Endothelial cell of umbilical vein (primary cell): ENCODE data around the gene CSMD2. TPM values are rescaled to one million over a fixed set of nuclear protein-coding genes. Genes with fewer than 3 reads are reported as not detected.

Experiments
- BruUV-seq: library from RNA; stranded (reverse); fragments of 400-500 nt; replicated peaks from 2 replicates; lab custom pipeline; 2021; lab: Mats Ljungman, UMichigan
- CTCF ChIA-PET: fragments of 300-600, 350-600 bp; sonication (Branson Sonifier 250); formaldehyde crosslinking; loops from one replicate; lab custom pipeline; 2021; ENCODE audit warnings: antibody characterized with exemption, inconsistent platforms; lab: Charles Lee
- POLR2A ChIA-PET: fragments of 300-600, 350-600 bp; sonication (Branson Sonifier 250); formaldehyde crosslinking; loops from one replicate; lab custom pipeline; 2021; ENCODE audit warnings: antibody characterized with exemption, inconsistent platforms; lab: Charles Lee
- DNase-seq: peaks from one replicate; pipeline ENCODE4 v3.0.0-alpha.2; 2011; ENCODE audit warnings: low read depth, low spot score
- FAIRE-seq: peaks from 2 replicates; lab custom pipeline; 2011; peaks lifted over from hg19 to GRCh38; lab: Jason Lieb, UNC
- H2AFZ ChIP-seq: 2 replicates; pipeline ENCODE4 v1.6.0; 2012; ENCODE audit warnings: low read depth, low read length, control low read depth, inconsistent platforms
- H3K27ac ChIP-seq: 2 replicates; pipeline ENCODE4 v1.5.1; 2011; ENCODE audit warnings: low read depth, mild to moderate bottlenecking, control low read depth, low read length, moderate library complexity; ENCODE audit not compliant: insufficient read depth
- H3K27me3 ChIP-seq, 2 experiments: 2 replicates each; pipeline versions ENCODE4 v1.6.0 to v1.6.1; 2011; ENCODE audit warnings: low read length in 2 of 2, mixed read lengths in 1 of 2; ENCODE audit not compliant: control insufficient read depth in 2 of 2, insufficient read depth in 2 of 2
- H3K36me3 ChIP-seq, 2 experiments: 2 replicates in 1 of 2; 3 replicates in 1 of 2; pipeline ENCODE4 v1.5.1; 2011; ENCODE audit warnings: low read length in 2 of 2, mild to moderate bottlenecking in 1 of 2, moderate library complexity in 1 of 2; ENCODE audit not compliant: control insufficient read depth in 2 of 2, insufficient read depth in 2 of 2; ENCODE audit errors: extremely low read depth in 1 of 2
- H3K4me1 ChIP-seq: 3 replicates; pipeline ENCODE4 v1.5.1; 2011; ENCODE audit warnings: mild to moderate bottlenecking, low read length; ENCODE audit not compliant: control insufficient read depth, insufficient read depth; ENCODE audit errors: extremely low read depth
- H3K4me2 ChIP-seq: 2 replicates; pipeline ENCODE4 v1.6.1; 2011; ENCODE audit warnings: low read length, control low read depth, mixed read lengths; ENCODE audit not compliant: insufficient read depth
- H3K4me3 ChIP-seq, 3 experiments: fragments of 200-600 bp in 1 of 3; sonication (generic), shearing (Covaris generic) in 1 of 3; replicated peaks in 1 of 3; 2 replicates each; pipeline ENCODE4 v1.5.1; 2011 to 2016; ENCODE audit warnings: control low read depth in 3 of 3, low read length in 3 of 3, mild to moderate bottlenecking in 2 of 3, inconsistent platforms in 1 of 3, low read depth in 1 of 3, moderate library complexity in 1 of 3; ENCODE audit not compliant: insufficient read depth in 1 of 3
- H3K79me2 ChIP-seq: 2 replicates; pipeline ENCODE4 v1.6.0; 2012; ENCODE audit warnings: low read length, inconsistent platforms; ENCODE audit not compliant: control insufficient read depth, insufficient read depth
- H3K9ac ChIP-seq: replicated peaks from 2 replicates; pipeline ENCODE3; 2011; ENCODE audit warnings: low read length, control low read depth; ENCODE audit not compliant: insufficient read depth; ENCODE audit errors: extremely low read depth
- H3K9me1 ChIP-seq: replicated peaks from 3 replicates; pipeline ENCODE4 v1.6.0; 2011; ENCODE audit warnings: mild to moderate bottlenecking, low read length; ENCODE audit not compliant: control insufficient read depth, insufficient read depth; ENCODE audit errors: extremely low read depth
- H3K9me3 ChIP-seq: replicated peaks from 2 replicates; pipeline ENCODE4 v1.5.1; 2012; ENCODE audit warnings: low read length, inconsistent platforms; ENCODE audit not compliant: control insufficient read depth, insufficient read depth
- H4K20me1 ChIP-seq: replicated peaks from 2 replicates; pipeline ENCODE3; 2011; ENCODE audit warnings: mild to moderate bottlenecking, low read length; ENCODE audit not compliant: control insufficient read depth, insufficient read depth; ENCODE audit errors: extremely low read depth
- EZH2 ChIP-seq: IDR thresholded peaks from 2 replicates; pipeline ENCODE4 v1.6.1; 2012; ENCODE audit warnings: borderline replicate concordance, low read depth, mild to moderate bottlenecking, moderate library complexity, low read length, inconsistent platforms; ENCODE audit not compliant: severe bottlenecking
- FOS ChIP-seq: IDR thresholded peaks from 2 replicates; pipeline ENCODE4 v1.6.1; 2011; ENCODE audit warnings: mild to moderate bottlenecking, low read length, moderate library complexity, borderline replicate concordance; ENCODE audit not compliant: insufficient read depth
- GATA2 ChIP-seq: IDR thresholded peaks from 2 replicates; pipeline ENCODE4 v1.7.0; 2011; ENCODE audit warnings: low read depth, mild to moderate bottlenecking, moderate library complexity, mixed read lengths, low read length; ENCODE audit not compliant: insufficient read length, insufficient read depth
- JUN ChIP-seq: IDR thresholded peaks from 2 replicates; pipeline ENCODE4 v1.6.1; 2011; ENCODE audit warnings: borderline replicate concordance, low read depth; ENCODE audit not compliant: insufficient read length, insufficient read depth
- MAX ChIP-seq: IDR thresholded peaks from 2 replicates; pipeline ENCODE4 v1.6.1; 2011; ENCODE audit not compliant: insufficient read depth, insufficient read length
- MYC ChIP-seq: IDR thresholded peaks from one replicate; pipeline ENCODE4 v1.6.1; 2011; ENCODE audit warnings: mild to moderate bottlenecking, low read depth, low read length
- POLR2A ChIP-seq: IDR thresholded peaks from 2 replicates; pipeline ENCODE4 v1.6.1; 2012; ENCODE audit warnings: low read depth, mild to moderate bottlenecking, control low read depth, low read length
- POLR2AphosphoS5 ChIP-seq: IDR thresholded peaks from 2 replicates; pipeline ENCODE4 v1.6.1; 2012; ENCODE audit warnings: low read depth, mild to moderate bottlenecking, control low read depth, low read length, moderate library complexity; ENCODE audit not compliant: insufficient read depth
- dilution Hi-C: fragments of 300-500 bp; cut with MboI; formaldehyde crosslinking; loops from one replicate; pipeline ENCODE4 v1.15.0; 2019; ENCODE audit warnings: low sequenced_read_pairs; ENCODE audit not compliant: extremely low pct_ligation_motif_present
- intact Hi-C: fragments of 100-400 bp; cut with micrococcal nuclease; formaldehyde crosslinking; loops from one replicate; pipeline ENCODE4 v1.10.0; 2022
- polyA plus RNA-seq, 4 experiments: library from polyadenylated mRNA; depleted of rRNA in 3 of 4; stranded (reverse) in 3 of 4; unstranded in 1 of 4; fragments of >200 nt; gene quantifications; 2 replicates each; pipeline versions ENCODE4 v1.2.1 to v1.2.3, GENCODE V29; 2011 to 2012; ENCODE audit warnings: missing spikeins in 1 of 4
- total RNA-seq: library from RNA; stranded (reverse); gene quantifications from 2 replicates; pipeline ENCODE4 v1.2.3, GENCODE V29; 2021
- TF ChIP-seq, protein P1 (sequence below), 2 donors: IDR thresholded peaks; 1 replicate in 1 of 2; 2 replicates in 1 of 2; pipeline ENCODE4 v1.5.1; 2011; ENCODE audit warnings: low read length in 2 of 2, mild to moderate bottlenecking in 2 of 2, moderate library complexity in 2 of 2, control low read depth in 1 of 2, inconsistent platforms in 1 of 2, low read depth in 1 of 2; ENCODE audit not compliant: insufficient read depth in 1 of 2; ENCODE audit errors: extremely low read depth in 1 of 2

Gene CSMD2
- total and polyA plus RNA-seq, 2 donors (not counting 3 experiments of a cell fraction or from before 2014, with no cell fraction given): under 0.01 TPM; not detected in 1

DNA sequence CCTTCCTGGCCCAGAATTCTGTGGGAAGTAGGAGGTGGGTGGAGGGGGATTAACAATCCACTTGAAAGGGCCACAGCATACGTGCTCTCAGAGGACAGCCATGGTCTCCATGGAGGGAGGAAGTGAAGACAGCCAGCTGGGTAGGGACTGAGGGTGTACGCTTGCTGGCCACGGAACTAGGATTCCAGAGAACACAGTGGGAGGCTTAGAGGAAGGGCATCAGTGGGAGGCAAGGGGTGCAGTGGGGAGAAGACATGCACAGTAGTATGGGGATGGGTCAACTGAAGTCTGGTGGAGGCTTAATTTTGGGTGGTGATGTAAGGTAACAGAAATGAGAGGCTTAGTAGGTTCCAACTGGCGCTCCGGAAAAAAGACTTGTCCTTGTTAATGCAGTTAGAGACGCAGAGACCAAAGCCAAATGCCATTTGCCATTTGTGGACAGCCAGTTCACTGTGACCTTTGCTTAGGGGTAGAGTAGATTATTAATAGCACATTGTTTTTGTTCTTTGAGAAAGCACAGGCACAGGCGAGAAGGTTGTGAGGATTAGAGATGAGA is 589.6 kb downstream of the CSMD2 start:
- Histone ChIP-seq H3K9ac (no peak overlapping the region), H3K27ac (no peak overlapping the region), H2AFZ (no peak overlapping the region), H3K4me3 (no peak overlapping the region), H3K27me3 (no peaks in the 10 kb centered on the region), H3K9me1 (no peaks in the 10 kb centered on the region), H3K9me3 (no peaks in the 10 kb centered on the region), H4K20me1 (no peaks in the 10 kb centered on the region), H3K4me2 (no peak overlapping the region), H3K36me3 (no peaks in the 10 kb centered on the region), H3K4me1 (no peaks in the 10 kb centered on the region), H3K79me2 (no peaks in the 10 kb centered on the region)
- POLR2A ChIA-PET: no interaction called here
- no TSS peak for BruUV-seq
- intact Hi-C loops (no loop called here), dilution Hi-C loops (no loop called here)
- no peak for FAIRE-seq
- DNase-seq: no peak
- CTCF ChIA-PET: no interaction called here
- TF ChIP-seq POLR2A: no peak
- no peak for TF ChIP-seq MAX
- no peak for TF ChIP-seq GATA2
- no peak for TF ChIP-seq FOS
- TF ChIP-seq JUN: no peak
- TF ChIP-seq MYC: no peak
- TF ChIP-seq, protein P1, sequence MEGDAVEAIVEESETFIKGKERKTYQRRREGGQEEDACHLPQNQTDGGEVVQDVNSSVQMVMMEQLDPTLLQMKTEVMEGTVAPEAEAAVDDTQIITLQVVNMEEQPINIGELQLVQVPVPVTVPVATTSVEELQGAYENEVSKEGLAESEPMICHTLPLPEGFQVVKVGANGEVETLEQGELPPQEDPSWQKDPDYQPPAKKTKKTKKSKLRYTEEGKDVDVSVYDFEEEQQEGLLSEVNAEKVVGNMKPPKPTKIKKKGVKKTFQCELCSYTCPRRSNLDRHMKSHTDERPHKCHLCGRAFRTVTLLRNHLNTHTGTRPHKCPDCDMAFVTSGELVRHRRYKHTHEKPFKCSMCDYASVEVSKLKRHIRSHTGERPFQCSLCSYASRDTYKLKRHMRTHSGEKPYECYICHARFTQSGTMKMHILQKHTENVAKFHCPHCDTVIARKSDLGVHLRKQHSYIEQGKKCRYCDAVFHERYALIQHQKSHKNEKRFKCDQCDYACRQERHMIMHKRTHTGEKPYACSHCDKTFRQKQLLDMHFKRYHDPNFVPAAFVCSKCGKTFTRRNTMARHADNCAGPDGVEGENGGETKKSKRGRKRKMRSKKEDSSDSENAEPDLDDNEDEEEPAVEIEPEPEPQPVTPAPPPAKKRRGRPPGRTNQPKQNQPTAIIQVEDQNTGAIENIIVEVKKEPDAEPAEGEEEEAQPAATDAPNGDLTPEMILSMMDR (IDR thresholded peaks at IDR 0.05; ENCODE audit: extremely low read depth in 1 of 2, insufficient read depth in 1 of 2, low read depth in 1 of 2, low read length in 2 of 2): no peak
- no peak for TF ChIP-seq POLR2AphosphoS5
- TF ChIP-seq EZH2: no peak
